DMS79 (cell line): ENCODE data around the gene SPSB2.
"Not testable (repeated sequence)": the region's sequence is repeated elsewhere in the genome, so short reads cannot be mapped to it uniquely, and the experiment has no call there.

Experiments
- DNase-seq: peaks from one replicate; lab custom pipeline; 2025; lab: John Stamatoyannopoulos, UW

Gene SPSB2, protein sequence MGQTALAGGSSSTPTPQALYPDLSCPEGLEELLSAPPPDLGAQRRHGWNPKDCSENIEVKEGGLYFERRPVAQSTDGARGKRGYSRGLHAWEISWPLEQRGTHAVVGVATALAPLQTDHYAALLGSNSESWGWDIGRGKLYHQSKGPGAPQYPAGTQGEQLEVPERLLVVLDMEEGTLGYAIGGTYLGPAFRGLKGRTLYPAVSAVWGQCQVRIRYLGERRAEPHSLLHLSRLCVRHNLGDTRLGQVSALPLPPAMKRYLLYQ

DNA sequence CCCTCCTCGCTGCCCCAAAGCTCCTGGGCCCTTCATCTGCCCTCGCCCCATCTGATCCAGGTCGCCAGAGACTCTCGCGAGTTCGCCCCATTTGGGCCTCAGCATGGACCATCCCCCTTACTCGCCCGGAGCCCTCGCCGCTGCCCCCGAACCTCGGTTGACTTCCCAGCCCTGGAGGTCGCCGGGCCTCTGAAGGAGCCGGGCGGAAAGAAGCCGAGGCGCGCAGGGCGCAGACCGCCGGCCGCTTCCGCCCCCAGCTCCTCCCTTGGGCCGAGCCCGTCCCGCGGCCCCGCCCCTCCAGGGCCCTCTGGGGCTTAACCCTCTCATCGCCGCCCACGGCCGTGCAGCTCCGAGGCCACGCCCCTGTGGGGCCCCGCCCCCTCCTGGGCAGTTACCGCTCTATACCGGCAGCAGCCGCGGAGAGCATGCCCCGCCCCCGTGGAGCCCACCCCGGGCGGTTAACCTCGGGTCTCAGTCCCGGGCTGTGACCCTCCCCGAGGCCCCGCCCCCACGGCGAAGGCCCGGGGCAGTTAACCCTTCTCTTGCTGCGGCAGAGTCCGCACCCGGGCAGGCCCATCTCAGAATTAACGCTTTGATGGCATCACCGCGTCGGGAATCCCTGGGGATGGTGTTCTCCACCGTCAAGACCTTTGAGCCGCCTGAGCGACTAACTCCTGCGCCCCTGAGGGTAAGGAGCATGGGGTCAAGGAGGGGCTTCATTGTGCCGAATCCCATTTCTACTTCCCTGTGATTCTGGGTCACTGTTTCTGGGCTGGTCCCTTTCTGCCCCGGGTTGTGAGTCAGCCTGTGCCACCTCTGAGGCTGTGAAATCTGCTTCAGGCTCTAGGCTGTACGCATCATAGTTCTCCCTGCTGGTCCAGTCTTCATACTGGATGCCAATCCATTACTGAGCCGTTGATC is at the start of gene SPSB2:
Gene SPSB2, minus strand, starts transcription at position 210 of the 921 bp plus-strand sequence. CDS start 402 bp downstream, outside the sequence.
- DNase-seq, result peak; percentile 93

DNA sequence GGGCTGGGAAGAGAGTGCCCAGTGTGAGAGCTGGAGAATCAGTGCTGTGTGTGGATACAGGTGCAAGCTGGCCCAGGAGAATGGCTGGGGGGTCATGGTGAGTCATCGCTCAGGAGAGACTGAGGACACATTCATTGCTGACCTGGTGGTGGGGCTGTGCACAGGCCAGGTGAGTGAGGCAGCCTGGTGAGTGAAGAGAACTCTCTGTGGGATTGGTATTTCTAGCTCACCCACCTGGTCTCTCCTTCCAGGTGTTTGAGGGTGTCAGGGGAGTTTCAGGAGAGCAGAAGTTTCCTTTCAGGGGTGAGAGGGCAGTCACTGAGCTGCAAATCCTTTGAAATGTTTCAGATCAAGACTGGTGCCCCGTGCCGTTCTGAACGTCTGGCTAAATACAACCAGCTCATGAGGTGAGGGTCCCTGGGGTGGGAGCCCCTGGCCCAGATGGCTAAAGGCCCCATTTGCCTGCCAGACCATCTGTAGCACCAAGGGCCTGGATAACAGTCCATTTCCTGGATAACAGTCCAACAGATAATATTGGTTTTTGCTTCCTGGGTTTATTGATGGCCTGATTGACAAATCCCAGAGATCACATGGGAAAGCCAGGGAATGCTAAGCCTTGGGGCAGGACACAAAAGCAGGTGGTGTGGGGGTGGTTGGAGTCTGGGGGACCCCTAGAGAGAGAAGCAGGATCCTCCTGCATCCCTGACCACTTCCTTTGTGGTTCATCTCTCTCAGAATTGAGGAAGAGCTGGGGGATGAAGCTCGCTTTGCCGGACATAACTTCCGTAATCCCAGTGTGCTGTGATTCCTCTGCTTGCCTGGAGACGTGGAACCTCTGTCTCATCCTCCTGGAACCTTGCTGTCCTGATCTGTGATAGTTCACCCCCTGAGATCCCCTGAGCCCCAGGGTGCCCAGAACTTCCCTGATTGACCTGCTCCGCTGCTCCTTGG is 49.2 kb upstream of the SPSB2 start:
- DNase-seq, result no peak

DNA sequence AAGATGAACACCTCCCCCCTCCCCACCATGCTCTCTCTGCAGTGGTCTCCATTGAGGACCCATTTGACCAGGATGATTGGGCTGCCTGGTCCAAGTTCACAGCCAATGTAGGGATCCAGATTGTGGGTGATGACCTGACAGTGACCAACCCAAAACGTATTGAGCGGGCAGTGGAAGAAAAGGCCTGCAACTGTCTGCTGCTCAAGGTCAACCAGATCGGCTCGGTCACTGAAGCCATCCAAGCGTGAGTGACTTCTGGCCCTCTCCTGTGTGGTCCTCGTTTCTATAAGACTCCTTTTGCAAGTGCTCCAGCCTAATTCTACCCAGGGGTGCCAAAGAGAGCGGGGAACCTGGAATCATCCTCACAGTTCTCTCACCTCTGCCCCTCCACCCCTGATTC is 48.4 kb upstream of the SPSB2 start:
- DNase-seq, result no peak

DNA sequence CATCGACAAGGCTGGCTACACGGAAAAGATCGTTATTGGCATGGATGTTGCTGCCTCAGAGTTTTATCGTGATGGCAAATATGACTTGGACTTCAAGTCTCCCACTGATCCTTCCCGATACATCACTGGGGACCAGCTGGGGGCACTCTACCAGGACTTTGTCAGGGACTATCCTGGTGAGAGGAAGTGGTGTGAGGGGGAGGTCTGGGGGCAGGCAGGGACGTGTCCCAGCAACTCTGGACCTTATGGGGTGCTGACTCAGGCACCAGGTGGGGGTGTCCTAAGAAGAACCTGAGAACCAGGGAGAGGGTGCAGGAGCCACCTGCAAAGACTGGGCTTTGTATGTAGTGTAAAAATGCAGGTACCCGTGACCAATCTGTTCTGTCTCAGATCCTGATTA is 46.5 kb upstream of the SPSB2 start:
- DNase-seq, result no peak

DNA sequence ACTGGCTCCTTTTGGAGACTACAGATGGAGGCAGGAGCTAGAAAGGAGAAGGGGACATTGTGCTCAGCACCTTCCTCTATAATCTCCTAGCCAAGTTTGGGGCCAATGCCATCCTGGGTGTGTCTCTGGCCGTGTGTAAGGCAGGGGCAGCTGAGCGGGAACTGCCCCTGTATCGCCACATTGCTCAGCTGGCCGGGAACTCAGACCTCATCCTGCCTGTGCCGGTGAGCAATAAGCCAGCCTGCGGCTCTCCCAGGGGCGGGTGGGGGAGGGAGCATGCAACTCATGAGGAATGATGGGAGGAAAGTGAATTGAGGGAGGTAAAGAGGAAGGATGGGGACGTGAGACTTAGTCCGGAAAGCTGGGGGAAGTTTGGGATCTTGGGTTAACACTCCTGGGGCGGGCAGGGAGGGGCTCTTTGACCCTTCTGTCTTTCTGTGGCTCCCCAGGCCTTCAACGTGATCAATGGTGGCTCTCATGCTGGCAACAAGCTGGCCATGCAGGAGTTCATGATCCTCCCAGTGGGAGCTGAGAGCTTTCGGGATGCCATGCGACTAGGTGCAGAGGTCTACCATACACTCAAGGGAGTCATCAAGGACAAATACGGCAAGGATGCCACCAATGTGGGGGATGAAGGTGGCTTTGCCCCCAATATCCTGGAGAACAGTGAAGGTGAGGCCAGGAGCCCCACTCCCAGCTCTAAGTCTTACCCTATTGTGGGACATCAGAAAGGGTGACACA is 44.6 kb upstream of the SPSB2 start:
- DNase-seq, result no peak

DNA sequence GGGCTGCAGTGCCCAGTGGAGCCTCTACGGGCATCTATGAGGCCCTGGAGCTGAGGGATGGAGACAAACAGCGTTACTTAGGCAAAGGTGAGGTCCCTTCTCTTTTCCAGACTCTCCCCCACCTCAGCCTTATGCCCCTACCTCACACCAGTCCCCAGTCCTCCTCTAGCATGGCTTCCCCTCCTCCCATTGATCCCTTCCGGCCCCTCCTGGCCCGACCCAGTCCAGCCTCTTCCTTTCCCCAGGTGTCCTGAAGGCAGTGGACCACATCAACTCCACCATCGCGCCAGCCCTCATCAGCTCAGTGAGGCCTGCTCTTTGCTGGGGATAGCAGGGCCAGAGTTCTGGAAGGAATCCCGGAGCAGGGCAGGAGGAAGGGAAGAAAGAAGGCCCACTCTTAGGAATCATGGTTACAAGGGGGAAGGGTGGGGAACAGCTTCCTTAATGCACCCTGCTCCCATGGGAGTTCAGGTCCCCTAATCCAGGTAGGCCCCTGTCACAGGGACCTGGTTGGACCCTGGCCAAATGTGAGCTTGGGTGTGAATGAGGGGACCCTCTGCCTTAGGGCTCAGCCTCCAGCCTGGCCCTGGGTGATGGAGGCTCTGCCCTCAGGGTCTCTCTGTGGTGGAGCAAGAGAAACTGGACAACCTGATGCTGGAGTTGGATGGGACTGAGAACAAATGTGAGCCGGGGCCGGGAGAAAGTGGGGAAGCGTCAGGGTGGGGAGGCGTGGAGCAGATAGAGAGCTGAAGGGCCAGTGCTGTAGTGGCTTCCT is 43.5 kb upstream of the SPSB2 start:
- no peak for DNase-seq

DNA sequence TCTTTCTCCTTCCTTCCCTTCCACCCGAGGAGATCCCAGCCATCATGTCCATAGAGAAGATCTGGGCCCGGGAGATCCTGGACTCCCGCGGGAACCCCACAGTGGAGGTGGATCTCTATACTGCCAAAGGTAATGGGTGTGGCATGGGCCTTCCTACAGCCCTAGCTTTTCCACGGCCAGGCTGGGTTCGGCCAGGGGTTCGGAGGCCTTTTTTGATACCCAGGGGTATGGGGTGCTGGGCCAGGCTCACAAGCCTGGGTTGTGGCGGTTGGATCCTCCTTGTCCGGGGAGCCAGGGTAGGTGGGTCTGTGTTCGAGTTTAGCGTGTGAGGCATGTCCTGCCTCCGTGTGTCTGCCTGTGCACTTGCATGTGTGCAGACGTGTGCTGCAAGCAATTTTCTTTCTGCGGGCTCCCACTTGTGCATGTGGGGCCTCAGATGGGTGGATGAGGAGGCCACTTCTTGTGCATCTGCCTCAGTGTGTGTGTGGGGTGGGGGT is 42.7 kb upstream of the SPSB2 start:
- DNase-seq, result no peak

DNA sequence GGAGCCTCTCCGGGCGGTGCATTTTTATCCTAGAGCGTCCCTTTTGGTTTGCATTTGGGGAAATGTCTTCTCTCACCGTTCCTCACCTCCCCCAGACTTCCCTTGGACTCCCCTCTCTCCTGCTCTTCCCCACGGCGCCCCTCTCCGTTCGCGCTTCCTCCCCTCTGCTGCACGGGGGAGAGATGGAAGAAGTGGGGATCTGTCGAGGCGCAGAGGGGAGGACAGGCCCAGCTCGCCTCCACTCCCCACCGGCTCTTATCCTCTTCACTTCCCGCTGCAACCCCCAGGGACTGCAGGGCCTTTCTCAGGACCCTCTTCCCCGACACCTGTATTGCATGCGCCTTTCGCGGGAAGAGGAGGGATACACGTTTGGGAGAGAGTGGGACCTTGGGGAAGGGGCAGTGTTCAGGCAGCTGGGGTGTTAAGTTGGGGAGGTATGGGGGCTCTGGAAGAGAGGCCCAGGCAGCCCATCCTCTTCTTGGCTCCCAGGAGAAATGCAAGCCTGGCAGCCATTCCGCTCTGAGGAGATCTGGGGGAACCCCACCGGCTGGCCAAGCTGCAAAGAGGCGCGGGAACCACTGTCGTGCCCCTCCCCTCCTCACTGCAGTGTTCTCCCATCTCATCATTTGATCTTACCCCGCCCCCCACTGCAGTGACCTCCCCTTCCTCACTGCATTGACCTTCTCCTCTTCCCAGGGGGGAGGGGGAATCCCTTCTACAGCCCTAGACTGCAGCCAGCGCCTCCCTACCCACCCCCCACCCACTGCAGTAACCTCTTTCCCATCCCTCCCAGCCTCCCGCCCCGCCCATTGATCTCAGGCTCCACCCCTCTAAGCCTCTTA is 42.1 kb upstream of the SPSB2 start:
- DNase-seq, result no peak

DNA sequence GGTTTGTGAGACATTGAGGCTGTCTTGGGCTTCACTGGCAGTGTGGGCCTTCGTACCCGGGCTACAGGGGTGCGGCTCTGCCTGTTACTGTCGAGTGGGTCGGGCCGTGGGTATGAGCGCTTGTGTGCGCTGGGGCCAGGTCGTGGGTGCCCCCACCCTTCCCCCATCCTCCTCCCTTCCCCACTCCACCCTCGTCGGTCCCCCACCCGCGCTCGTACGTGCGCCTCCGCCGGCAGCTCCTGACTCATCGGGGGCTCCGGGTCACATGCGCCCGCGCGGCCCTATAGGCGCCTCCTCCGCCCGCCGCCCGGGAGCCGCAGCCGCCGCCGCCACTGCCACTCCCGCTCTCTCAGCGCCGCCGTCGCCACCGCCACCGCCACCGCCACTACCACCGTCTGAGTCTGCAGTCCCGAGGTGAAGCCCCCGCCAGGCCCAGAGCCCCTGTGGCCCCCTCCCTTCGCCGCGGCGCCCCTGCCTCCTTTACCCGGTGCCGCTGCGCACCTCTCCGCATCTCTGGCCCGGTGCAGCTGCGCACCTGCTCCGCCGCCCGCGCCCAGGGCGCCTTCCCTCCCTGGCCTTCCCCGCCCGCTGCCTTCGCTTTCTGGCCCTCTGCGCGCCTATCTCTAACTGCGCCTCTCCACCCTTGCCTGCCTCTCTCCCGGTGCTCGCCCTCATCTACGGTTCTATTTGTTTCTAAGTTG is 41.3 kb upstream of the SPSB2 start, which contains the start of gene ENO2:
Gene ENO2, plus strand, starts transcription at position 335 of the 701 bp plus-strand sequence. CDS start 1,253 bp downstream, outside the sequence.
- peak; percentile 44 for DNase-seq

DNA sequence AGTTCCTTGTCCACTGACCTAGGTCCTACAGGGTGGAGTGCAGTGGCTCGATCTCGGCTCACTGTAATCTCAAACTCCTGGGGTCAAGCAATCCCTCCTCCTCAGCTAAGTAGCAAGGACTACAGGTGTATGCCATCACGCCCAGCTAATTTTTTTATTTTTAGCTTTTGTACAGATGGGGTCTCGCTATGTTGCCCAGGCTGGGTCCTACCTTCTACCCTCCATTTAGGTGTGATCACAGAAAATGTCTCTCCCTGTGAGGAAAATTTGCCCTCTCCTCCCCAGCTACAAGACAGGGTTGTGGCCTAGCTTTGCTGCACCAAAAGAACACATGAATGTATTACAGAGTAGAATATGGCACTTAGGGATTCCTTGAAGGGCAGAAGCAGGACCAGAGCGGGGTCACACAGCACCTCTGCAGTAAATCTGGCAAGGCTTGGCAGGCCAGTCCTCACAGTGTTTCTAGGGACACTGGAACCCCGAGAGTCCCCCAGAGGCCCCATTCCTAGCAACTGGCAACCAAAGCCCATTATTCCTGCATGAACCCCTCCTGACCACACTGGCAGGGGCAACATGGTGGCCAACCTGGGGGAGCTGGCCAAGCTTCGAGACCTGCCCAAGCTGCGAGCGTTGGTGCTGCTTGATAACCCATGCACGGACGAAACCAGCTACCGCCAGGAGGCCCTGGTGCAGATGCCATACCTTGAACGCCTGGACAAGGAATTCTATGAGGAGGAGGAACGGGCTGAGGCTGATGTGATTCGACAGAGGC is 39.2 kb upstream of the SPSB2 start:
- no peak for DNase-seq

DNA sequence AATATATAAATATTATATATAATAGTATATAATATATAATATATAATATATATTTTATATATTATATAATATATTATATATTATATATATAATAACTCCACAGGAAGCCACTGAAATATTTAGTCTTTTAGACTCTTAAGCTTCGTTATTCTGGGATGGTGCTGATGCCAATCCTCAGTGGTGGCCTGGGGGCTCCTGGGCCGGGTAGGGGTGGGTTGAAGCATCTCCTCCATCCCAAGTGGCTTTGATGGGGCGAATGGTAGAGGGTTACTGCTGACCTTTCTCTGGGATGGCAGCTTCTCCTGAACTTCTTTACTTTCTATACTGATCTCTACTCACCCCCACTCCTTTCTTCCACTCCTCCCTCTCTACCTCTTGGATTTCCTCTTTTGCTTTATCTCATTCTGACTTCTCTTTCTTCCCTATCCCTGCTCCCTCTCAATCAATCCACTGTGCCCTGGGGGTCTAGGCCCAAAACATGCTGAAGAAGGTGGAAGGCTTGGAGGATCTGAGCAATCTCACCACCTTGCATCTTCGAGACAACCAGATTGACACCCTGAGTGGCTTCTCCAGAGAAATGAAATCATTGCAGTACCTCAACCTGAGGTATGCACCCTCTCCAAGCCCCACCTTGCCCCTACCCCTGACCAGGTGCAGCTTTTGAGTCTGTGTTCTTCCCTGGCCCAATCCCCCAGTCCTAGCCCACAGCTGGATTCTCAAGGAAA is 36.5 kb upstream of the SPSB2 start:
- no peak for DNase-seq

DNA sequence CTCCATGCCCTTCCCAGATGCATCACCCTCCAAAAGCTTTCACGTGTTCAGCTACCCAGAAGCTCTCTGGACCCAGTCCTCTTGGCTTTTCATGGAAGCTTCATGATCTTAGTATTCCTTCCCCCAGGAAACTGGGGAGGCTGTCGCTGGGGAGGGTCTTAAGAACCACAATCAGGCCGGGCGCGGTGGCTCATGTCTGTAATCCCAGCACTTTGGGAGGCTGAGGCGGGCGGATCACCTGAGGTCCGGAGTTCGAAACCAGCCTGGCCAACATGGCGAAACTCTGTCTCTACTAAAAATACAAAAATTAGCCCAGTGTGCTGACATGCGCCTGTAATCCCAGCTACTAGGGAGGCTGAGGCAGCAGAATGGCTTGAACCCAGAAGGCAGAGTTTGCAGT is 35.0 kb upstream of the SPSB2 start:
- not testable (repeated sequence) for DNase-seq

DNA sequence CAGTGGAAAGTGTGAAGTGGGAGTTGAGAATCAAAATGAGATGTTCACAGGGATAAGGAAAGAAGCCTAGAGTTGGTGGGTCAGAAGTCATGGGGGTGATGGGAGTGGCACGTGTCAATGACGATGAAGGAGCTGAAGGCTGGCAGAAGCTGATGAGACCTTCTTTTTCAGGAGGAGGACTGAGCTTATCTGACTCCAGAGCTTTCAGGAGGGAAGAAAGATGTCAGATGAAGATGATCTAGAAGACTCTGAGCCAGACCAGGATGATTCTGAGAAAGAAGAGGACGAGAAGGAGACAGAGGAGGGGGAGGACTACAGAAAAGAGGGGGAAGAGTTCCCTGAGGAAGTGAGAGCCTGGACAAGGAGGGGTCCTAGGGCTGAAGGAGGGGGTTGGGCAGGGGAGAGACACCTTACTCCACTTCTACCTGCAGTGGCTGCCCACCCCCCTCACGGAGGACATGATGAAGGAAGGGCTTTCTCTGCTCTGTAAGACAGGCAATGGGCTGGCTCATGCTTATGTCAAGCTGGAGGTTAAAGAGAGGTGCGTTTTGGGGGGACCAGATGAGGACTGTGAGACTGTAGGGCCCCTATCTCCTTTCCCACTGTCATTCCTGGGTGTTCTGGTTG is 32.4 kb upstream of the SPSB2 start:
- DNase-seq, result no peak

DNA sequence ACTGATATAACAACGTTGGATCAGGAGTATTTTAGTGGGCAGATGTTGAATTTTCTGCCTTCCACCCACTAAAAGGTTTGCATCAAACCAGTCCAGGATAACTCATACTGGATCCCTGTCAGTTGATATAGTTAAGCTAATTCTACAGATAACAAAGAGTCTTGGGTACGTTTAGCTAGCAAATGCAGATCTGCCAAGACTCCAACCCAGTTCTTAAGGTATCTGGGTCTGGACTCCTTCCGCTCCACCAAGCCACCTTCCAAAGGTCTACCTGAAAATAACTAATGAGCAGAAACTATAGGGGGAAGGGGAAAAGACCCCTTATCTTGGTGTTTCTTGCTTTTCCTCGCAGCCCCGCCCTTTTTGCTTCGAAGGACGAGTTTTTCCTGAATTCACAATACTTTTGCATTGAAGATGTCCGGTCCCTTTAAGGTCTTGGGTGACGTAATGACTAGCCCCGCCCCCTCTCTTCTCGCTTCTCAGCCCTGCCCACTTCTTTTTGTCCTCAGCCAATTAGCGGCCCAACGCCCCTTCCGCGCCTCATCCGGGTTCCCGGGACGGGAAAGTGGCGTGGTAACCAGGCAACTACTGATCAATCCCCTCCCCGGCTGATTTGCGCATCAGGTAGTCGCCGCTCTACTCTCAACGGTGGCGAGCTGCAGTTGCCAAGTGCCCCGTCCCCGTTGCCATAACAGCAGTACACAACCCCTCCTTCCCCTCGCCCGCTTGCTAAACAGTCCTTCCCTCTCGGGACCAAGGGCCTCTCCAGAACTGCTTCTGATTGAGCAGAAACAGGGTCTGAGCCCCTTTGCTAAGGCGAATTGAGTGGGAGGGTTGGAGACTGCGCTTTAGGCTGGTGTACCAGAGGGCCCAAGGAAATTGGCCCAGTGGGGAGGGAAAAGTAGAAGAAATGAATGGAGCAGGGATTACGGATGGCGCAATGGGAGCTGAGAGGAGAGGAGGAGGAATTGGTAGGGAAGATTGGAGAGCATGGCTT is 31.5 kb upstream of the SPSB2 start, which contains the start of gene LRRC23:
Gene LRRC23, plus strand, starts transcription at position 543 of the 997 bp plus-strand sequence. CDS start 812 bp downstream, outside the sequence.
- peak; percentile 95 for DNase-seq

DNA sequence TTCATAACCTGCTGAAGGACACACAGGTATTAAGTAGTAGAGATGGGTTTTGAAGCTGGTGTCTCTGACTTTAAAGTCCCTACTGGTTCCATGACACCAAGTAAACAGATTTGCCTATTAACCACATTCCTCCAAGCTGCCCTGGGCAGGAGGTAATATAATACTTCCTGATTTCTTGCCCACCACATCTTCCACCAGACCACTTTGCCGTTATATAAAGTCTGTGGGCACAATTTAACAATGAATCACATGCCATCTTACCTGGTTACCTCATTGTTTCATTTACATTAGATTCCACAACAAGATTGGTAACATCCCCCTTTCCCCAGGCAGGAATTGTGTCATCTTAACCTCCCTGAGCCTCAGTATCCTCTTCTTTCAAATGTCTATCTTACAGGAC is 30.6 kb upstream of the SPSB2 start:
- DNase-seq, result no peak
